GM21619 (cell line): ENCODE measurements around the gene ELOB.
"Not testable (repeated sequence)": the region's sequence is repeated elsewhere in the genome, so short reads cannot be mapped to it uniquely, and the experiment has no call there.

Experiments used
- ATAC-seq: cut with Tn5 transposase; IDR thresholded peaks from one replicate; pipeline ENCODE4 v1.9.1; 2021; ENCODE audit not compliant: unreplicated experiment

ELOB gene

DNA sequence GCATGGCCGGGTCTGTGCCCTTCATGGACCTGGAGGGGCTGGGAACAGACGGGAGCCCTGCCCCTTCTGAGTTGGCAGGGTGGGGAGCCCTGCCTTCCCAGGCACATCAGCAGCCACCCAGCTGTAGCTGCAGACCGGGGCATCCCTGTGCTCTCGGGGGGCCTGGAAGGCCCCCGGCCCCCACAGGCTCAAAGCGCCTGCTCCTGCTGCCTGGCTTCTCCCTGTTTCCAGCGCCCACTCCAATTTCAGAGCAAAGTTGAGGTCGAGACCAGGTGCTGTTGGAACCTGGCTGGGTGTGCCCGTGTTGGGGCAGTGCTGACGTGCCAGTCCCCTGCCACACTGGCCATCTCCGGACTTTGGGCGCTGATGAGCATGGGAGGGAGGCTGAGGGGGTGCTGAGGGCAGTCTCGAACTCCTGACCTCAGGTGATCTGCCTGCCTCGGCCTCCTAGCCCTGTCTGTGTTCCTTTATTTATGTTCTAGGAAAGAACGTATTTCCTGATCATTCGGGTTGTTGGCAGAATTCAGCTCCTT is 52.2 kb downstream of the ELOB start:
- ATAC-seq: no peak

GRCh38 chr16:2724088-2724676 is 52.9 kb downstream of the ELOB start:
- ATAC-seq: no peak

DNA sequence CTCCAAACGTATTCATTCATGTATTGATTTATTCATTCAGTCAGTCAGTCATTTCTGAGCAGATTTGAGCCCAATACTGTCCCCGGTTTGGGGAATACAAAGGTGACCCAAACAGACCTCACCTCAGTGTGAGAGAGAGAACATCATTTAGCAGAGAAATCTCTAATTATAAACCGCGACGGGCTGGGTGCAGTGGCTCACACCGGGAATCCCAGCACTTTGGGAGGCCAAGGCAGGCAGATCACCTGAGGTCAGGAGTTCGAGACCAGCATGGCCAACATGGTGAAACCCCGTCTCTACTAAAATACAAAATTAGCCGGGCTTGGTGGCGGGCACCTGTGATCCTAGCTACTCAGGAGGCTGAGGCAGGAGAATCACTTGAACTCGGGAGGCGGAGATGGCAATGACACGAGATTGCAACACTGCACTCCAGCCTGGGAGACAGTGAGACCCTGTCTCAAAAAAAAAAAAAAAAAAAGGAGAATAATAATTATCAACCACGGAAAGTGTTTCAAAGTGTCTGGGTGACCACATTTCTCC is 55.4 kb downstream of the ELOB start:
- ATAC-seq: not testable (repeated sequence)
